IMR-90 (cell line): ENCODE measurements around the gene MTREX. TPM values are rescaled to one million over a fixed set of nuclear protein-coding genes. Genes with fewer than 3 reads are reported as not detected.

Experiments
- ATAC-seq: fragments of 200-7000 bp; cut with Tn5 transposase; 2 replicates; pipeline ENCODE4 v1.9.1; 2020; ENCODE audit warnings: low read depth, mild to moderate bottlenecking, moderate library complexity
- BruUV-seq: library from RNA; stranded (reverse); fragments of 400-500 nt; replicated peaks from 2 replicates; lab custom pipeline; 2021; lab: Mats Ljungman, UMichigan
- CTCF ChIA-PET: fragments of 300-600 bp; formaldehyde crosslinking; extraction: SDS; loops from one replicate; lab custom pipeline; 2021; ENCODE audit warnings: antibody characterized with exemption; lab: Yijun Ruan, JAX
- POLR2A ChIA-PET: fragments of 300-600 bp; sonication (Branson Sonifier 250); formaldehyde crosslinking; loops from one replicate; lab custom pipeline; 2022; ENCODE audit warnings: antibody characterized with exemption; ENCODE audit not compliant: unreplicated experiment; lab: Charles Lee
- DNase-seq: peaks from one replicate; pipeline ENCODE4 v3.0.0; 2013
- H2AFZ ChIP-seq: replicated peaks from 2 replicates; pipeline ENCODE3; 2013; ENCODE audit warnings: low read length, mild to moderate bottlenecking; ENCODE audit not compliant: poor library complexity
- H2AK5ac ChIP-seq: 2 replicates; pipeline ENCODE4 v1.6.1; 2013; ENCODE audit warnings: low read depth, low read length, inconsistent platforms
- H2AK9ac ChIP-seq: replicated peaks from 2 replicates; pipeline ENCODE3; 2013; ENCODE audit warnings: mild to moderate bottlenecking, low read depth, low read length, moderate library complexity; ENCODE audit not compliant: poor library complexity
- H2BK120ac ChIP-seq: 2 replicates; pipeline ENCODE4 v1.6.1; 2013; ENCODE audit warnings: low read depth, low read length, inconsistent platforms
- H2BK15ac ChIP-seq: 3 replicates; pipeline ENCODE4 v1.6.1; 2013; ENCODE audit warnings: low read depth, low read length, inconsistent platforms
- H2BK20ac ChIP-seq: 2 replicates; pipeline ENCODE4 v1.6.1; 2013; ENCODE audit warnings: low read depth, mild to moderate bottlenecking, inconsistent platforms, low read length, moderate library complexity
- H2BK5ac ChIP-seq: 2 replicates; pipeline ENCODE4 v1.6.1; 2013; ENCODE audit warnings: mild to moderate bottlenecking, low read depth, low read length, inconsistent platforms; ENCODE audit not compliant: poor library complexity, severe bottlenecking
- H3K14ac ChIP-seq: replicated peaks from 2 replicates; pipeline ENCODE4 v1.6.1; 2013; ENCODE audit warnings: low read depth, low read length, inconsistent platforms
- H3K18ac ChIP-seq: 2 replicates; pipeline ENCODE4 v1.6.1; 2013; ENCODE audit warnings: low read depth, low read length, control low read depth
- H3K23ac ChIP-seq: 2 replicates; pipeline ENCODE4 v1.6.1; 2013; ENCODE audit warnings: low read depth, low read length, inconsistent platforms
- H3K27ac ChIP-seq: 2 replicates; pipeline ENCODE4 v1.5.1; 2013; ENCODE audit warnings: mild to moderate bottlenecking, control low read depth, low read length; ENCODE audit not compliant: insufficient read depth
- H3K27me3 ChIP-seq: 2 replicates; pipeline ENCODE4 v1.6.1; 2013; ENCODE audit warnings: low read length; ENCODE audit not compliant: control insufficient read depth, insufficient read depth
- H3K36me3 ChIP-seq: 2 replicates; pipeline ENCODE4 v1.6.1; 2013; ENCODE audit warnings: low read length, mixed read lengths; ENCODE audit not compliant: control insufficient read depth, insufficient read depth
- H3K4ac ChIP-seq: 2 replicates; pipeline ENCODE4 v1.6.1; 2013; ENCODE audit warnings: low read depth, low read length, inconsistent platforms
- H3K4me1 ChIP-seq: 2 replicates; pipeline ENCODE4 v1.6.1; 2013; ENCODE audit warnings: low read length, mixed read lengths; ENCODE audit not compliant: control insufficient read depth, insufficient read depth
- H3K4me2 ChIP-seq: 2 replicates; pipeline ENCODE4 v1.6.1; 2013; ENCODE audit warnings: low read depth, mild to moderate bottlenecking, control low read depth, low read length, moderate library complexity
- H3K4me3 ChIP-seq: 2 replicates; pipeline ENCODE4 v1.5.1; 2013; ENCODE audit warnings: low read depth, mild to moderate bottlenecking, control low read depth, low read length, moderate library complexity; ENCODE audit not compliant: insufficient read depth
- H3K56ac ChIP-seq: 2 replicates; pipeline ENCODE4 v1.6.1; 2013; ENCODE audit warnings: low read length, inconsistent platforms; ENCODE audit not compliant: insufficient read depth; ENCODE audit errors: extremely low read depth
- H3K79me1 ChIP-seq, 2 experiments: 2 replicates each; pipeline ENCODE4 v1.6.1; 2013; ENCODE audit warnings: low read length in 2 of 2, inconsistent platforms in 1 of 2, low read depth in 1 of 2
- H3K9ac ChIP-seq: 2 replicates; pipeline ENCODE4 v1.6.1; 2013; ENCODE audit warnings: low read depth, low read length, control low read depth
- H3K9me1 ChIP-seq: 2 replicates; pipeline ENCODE4 v1.6.1; 2013; ENCODE audit warnings: low read length, inconsistent platforms; ENCODE audit not compliant: insufficient read depth
- H3K9me3 ChIP-seq: 2 replicates; pipeline ENCODE4 v1.6.1; 2013; ENCODE audit warnings: low read length; ENCODE audit not compliant: control insufficient read depth, insufficient read depth
- H4K20me1 ChIP-seq: 2 replicates; pipeline ENCODE4 v1.6.1; 2013; ENCODE audit warnings: low read length, inconsistent platforms; ENCODE audit not compliant: insufficient read depth
- H4K5ac ChIP-seq: 2 replicates; pipeline ENCODE4 v1.6.1; 2013; ENCODE audit warnings: mild to moderate bottlenecking, low read depth, low read length, control low read depth
- H4K8ac ChIP-seq, 2 experiments: 2 replicates each; pipeline ENCODE4 v1.6.1; 2013; ENCODE audit warnings: low read depth in 2 of 2, low read length in 2 of 2, control low read depth in 1 of 2, inconsistent platforms in 1 of 2
- H4K91ac ChIP-seq: 2 replicates; pipeline ENCODE4 v1.6.1; 2013; ENCODE audit warnings: low read depth, low read length, inconsistent platforms; ENCODE audit not compliant: insufficient read depth
- BHLHE40 ChIP-seq: fragments of 150-350 bp; IDR thresholded peaks from 2 replicates; pipeline ENCODE4 v1.6.1; 2016; ENCODE audit warnings: mild to moderate bottlenecking, low read depth, low read length
- CEBPB ChIP-seq: IDR thresholded peaks from 2 replicates; pipeline ENCODE4 v1.6.1; 2012; ENCODE audit warnings: low read depth, low read length, improper control_type of control experiment
- CTCF ChIP-seq: conservative IDR thresholded peaks from 2 replicates; pipeline ENCODE4 v1.5.1; 2012; ENCODE audit warnings: mild to moderate bottlenecking, low read depth, low read length, improper control_type of control experiment
- FOS ChIP-seq: fragments of 150-350 bp; IDR thresholded peaks from 2 replicates; pipeline ENCODE4 v1.6.1; 2016; ENCODE audit warnings: low read depth, low read length
- MAFK ChIP-seq: IDR thresholded peaks from 2 replicates; pipeline ENCODE4 v1.6.1; 2012; ENCODE audit warnings: low read depth, low read length, improper control_type of control experiment
- MAZ ChIP-seq: IDR thresholded peaks from 2 replicates; pipeline ENCODE4 v1.6.1; 2012; ENCODE audit warnings: low read depth, mild to moderate bottlenecking, low read length, improper control_type of control experiment, moderate library complexity, borderline replicate concordance
- MXI1 ChIP-seq: IDR thresholded peaks from 2 replicates; pipeline ENCODE4 v1.6.1; 2012; ENCODE audit warnings: low read depth, mild to moderate bottlenecking, low read length, moderate library complexity, borderline replicate concordance
- POLR2A ChIP-seq: IDR thresholded peaks from 2 replicates; pipeline ENCODE4 v1.6.1; 2012; ENCODE audit warnings: mild to moderate bottlenecking, low read depth, low read length
- RCOR1 ChIP-seq: IDR thresholded peaks from 2 replicates; pipeline ENCODE4 v1.6.1; 2012; ENCODE audit warnings: mild to moderate bottlenecking, low read length, improper control_type of control experiment; ENCODE audit not compliant: insufficient replicate concordance
- RFX5 ChIP-seq: IDR thresholded peaks from 2 replicates; pipeline ENCODE4 v1.8.0; 2012; ENCODE audit warnings: low read depth, mild to moderate bottlenecking, low read length, moderate library complexity
- SMC3 ChIP-seq: fragments of 150-350 bp; IDR thresholded peaks from 2 replicates; pipeline ENCODE4 v1.6.1; 2016; ENCODE audit warnings: low read depth, mild to moderate bottlenecking, antibody characterized with exemption, low read length, moderate library complexity
- WGBS, 2 experiments: methylation state at CpG; one replicate each; pipeline versions ENCODE4 v1.1.5 to v1.1.7; 2013; ENCODE audit warnings: missing lambda C conversion rate in 2 of 2; ENCODE audit not compliant: insufficient read length in 1 of 2; ENCODE audit errors: extremely low coverage in 2 of 2; 5-methylcytosine and 5-hydroxymethylcytosine counted together
- dilution Hi-C: fragments of 300-500 bp; cut with HindIII; formaldehyde crosslinking; loops from one replicate; pipeline ENCODE4 v1.14.3; 2018; ENCODE audit warnings: low sequenced_read_pairs; ENCODE audit not compliant: unreplicated experiment
- in situ Hi-C: fragments of 300-500 bp; cut with MboI; formaldehyde crosslinking; loops from 3 replicates; pipeline ENCODE4 v1.14.3; 2019; ENCODE audit warnings: low sequenced_read_pairs, inconsistent platforms, mixed read lengths
- intact Hi-C: fragments of 100-400 bp; cut with micrococcal nuclease; formaldehyde crosslinking; loops from 2 replicates; pipeline ENCODE4 v1.10.0; 2022
- polyA plus RNA-seq, 3 experiments: library from polyadenylated mRNA; depleted of rRNA; stranded (reverse); fragments of >200 nt; gene quantifications; 2 replicates each; pipeline ENCODE4 v1.2.3, GENCODE V29; 2012; ENCODE audit warnings: low replicate concordance in 1 of 3
- total RNA-seq: library from RNA; depleted of rRNA; stranded (reverse); fragments of >200 nt; gene quantifications from 2 replicates; pipeline ENCODE4 v1.2.3, GENCODE V29; 2012

The MTREX gene
- total and polyA plus RNA-seq, 2 of the 4 experiments (the other 2 are of a cell fraction), result 22.1 to 33.2 TPM

GRCh38 chr5:55300890-55301289, 6.9 kb upstream of the MTREX start:
- no peak overlapping the region for H3K23ac ChIP-seq
- no peak overlapping the region for H3K56ac ChIP-seq
- no peak overlapping the region for H3K4ac ChIP-seq
- BruUV-seq, result no TSS peak
- ATAC-seq (no peak), DNase-seq (no peak)
- H4K5ac ChIP-seq, result no peak overlapping the region
- no peak overlapping the region for H3K14ac ChIP-seq
- H2BK120ac ChIP-seq, result no peak overlapping the region
- in situ Hi-C loops (no loop called here), dilution Hi-C loops (no loop called here), intact Hi-C loops (no loop called here)
- WGBS, 2 experiments, result no CpG with 5 or more reads among the region's 2 CpGs
- peaks cover 15 to 43% of the 10 kb centered on the region in 2 experiments for H3K79me1 ChIP-seq
- H2AFZ ChIP-seq, result no peak overlapping the region
- H4K20me1 ChIP-seq, result peaks cover 14% of the 10 kb centered on the region; the same call in 1 of the 2 replicates
- no peak overlapping the region for H3K4me3 ChIP-seq
- H2BK15ac ChIP-seq, result no peak overlapping the region
- no peak overlapping the region for H2AK5ac ChIP-seq
- peaks cover 11% of the 10 kb centered on the region for H3K36me3 ChIP-seq
- no peaks in the 10 kb centered on the region for H3K27me3 ChIP-seq
- no peak overlapping the region for H2BK20ac ChIP-seq
- H2BK5ac ChIP-seq, result no peak overlapping the region
- no peak overlapping the region for H2AK9ac ChIP-seq
- peaks cover 3% of the 10 kb centered on the region for H3K4me1 ChIP-seq
- H3K4me2 ChIP-seq, result no peak overlapping the region
- no peak overlapping the region for H3K9ac ChIP-seq
- CTCF ChIA-PET, result no interaction called here
- H3K18ac ChIP-seq, result no peak overlapping the region
- H3K27ac ChIP-seq, result no peak overlapping the region
- peaks cover 13% of the 10 kb centered on the region for H3K9me3 ChIP-seq
- no peak overlapping the region for H4K91ac ChIP-seq
- H4K8ac ChIP-seq, result no peak overlapping the region
- no peak for TF ChIP-seq CEBPB
- TF ChIP-seq POLR2A, result no peak
- TF ChIP-seq BHLHE40, result no peak
- TF ChIP-seq FOS, result no peak
- no peak for TF ChIP-seq RFX5
- no peak for TF ChIP-seq MAFK
- TF ChIP-seq SMC3, result no peak
- TF ChIP-seq CTCF, result no peak
- TF ChIP-seq RCOR1, result no peak
- TF ChIP-seq MXI1, result no peak
- TF ChIP-seq MAZ, result no peak
- POLR2A ChIA-PET, result no interaction called here
- H3K9me1 ChIP-seq, result peaks cover 2% of the 10 kb centered on the region; the same call in 1 of the 2 replicates
